ENCODE measurements around the gene SMAD5. TPM values are rescaled to one million over a fixed set of nuclear protein-coding genes. Genes with fewer than 3 reads are reported as not detected.

The SMAD5 gene
- polyA plus RNA-seq, 3 donors: 7.9 to 19.2 (median 17.3) TPM

DNA sequence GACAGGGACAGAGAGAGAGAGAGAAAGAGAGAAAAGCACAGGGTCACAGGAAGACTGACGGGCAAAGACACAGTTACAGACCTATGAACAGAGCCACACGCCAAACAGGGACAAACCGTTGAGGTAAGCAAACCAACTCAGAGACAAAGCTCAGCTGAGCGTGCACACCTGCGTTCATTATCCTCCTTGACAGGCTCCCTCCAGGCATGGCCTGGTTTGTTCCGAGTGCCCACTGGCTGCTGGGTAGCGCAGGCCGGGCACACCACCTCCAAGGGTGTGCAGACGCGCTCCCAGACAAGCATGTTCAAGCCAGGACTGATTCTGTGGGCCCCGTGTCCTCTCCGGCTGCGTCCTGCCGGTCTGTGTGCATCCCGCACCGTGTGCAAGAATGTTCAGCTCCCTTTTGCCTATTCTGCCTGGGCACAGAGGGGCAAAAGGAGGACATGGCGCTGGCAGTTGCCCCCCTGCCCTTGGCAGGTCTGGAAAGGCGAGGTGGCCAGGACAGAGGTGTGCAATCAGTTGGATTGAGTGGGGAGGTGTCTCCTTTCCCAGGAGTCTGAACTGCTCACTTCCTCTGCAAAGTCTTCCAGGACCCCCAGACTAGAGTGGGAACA lies 60.8 kb downstream of the SMAD5 start:
- WGBS (ENCODE audit: insufficient coverage): 60% methylated on average over 17 of the region's 18 CpGs
- peaks cover 36 to 63% of the 10 kb centered on the region in 2 donors for H3K27me3 ChIP-seq (ENCODE audit: control insufficient read depth in 2 of 2, insufficient read depth in 2 of 2, low read length in 2 of 2)

DNA sequence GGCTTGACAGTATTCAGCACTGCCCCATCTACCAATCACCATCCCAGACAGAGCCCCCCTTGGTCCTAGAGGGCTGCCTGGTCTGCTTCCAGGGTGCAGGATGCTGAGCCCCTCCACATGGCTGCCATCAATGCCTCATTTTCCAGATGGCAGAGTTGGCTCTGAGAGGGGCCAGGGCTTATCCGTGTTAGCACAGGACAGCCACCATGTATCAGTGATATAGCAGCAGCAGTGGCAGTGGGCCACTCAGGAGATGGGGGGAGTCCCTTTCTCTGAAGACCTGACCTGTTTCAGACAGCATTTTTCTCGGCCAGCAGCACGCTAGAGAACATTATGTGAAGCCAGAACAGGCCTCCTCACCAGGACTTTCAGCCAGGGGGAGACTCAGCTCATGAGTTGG lies 61.9 kb downstream of the SMAD5 start:
- H3K27ac Mint-ChIP-seq: no peak overlapping the region
- TF ChIP-seq, protein P1, sequence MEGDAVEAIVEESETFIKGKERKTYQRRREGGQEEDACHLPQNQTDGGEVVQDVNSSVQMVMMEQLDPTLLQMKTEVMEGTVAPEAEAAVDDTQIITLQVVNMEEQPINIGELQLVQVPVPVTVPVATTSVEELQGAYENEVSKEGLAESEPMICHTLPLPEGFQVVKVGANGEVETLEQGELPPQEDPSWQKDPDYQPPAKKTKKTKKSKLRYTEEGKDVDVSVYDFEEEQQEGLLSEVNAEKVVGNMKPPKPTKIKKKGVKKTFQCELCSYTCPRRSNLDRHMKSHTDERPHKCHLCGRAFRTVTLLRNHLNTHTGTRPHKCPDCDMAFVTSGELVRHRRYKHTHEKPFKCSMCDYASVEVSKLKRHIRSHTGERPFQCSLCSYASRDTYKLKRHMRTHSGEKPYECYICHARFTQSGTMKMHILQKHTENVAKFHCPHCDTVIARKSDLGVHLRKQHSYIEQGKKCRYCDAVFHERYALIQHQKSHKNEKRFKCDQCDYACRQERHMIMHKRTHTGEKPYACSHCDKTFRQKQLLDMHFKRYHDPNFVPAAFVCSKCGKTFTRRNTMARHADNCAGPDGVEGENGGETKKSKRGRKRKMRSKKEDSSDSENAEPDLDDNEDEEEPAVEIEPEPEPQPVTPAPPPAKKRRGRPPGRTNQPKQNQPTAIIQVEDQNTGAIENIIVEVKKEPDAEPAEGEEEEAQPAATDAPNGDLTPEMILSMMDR (IDR thresholded peaks at IDR 0.05): no peak
- H4K20me1 ChIP-seq (ENCODE audit: insufficient read depth, low read length): no peaks in the 10 kb centered on the region
- H3K9me3 ChIP-seq (replicated peaks in 1 of 2; ENCODE audit: control insufficient read depth in 1 of 2, insufficient read depth in 1 of 2, low read length in 2 of 2): peaks cover 0 to 10% of the 10 kb centered on the region in 2 donors
- no peaks in the 10 kb centered on the region for H3K36me3 Mint-ChIP-seq
- no peak overlapping the region for H3K4me2 ChIP-seq (replicated peaks; ENCODE audit: extremely low read depth, low read length, poor library complexity, severe bottlenecking)
- peaks cover 10% of the 10 kb centered on the region for H3K4me1 Mint-ChIP-seq
- H3K27me3 Mint-ChIP-seq (ENCODE audit: low read depth in 3 of 3): peaks cover 43 to 82% (median 62%) of the 10 kb centered on the region in 3 donors
- H3K4me3 ChIP-seq (replicated peaks in 1 of 3; ENCODE audit: low read depth in 2 of 3, low read length in 3 of 3): no peak overlapping the region
- no peaks in the 10 kb centered on the region for H3K36me3 ChIP-seq (replicated peaks in 1 of 2; ENCODE audit: control insufficient read depth in 1 of 2, insufficient read depth in 2 of 2, low read length in 2 of 2)
- intact Hi-C loops (cut with micrococcal nuclease): no loop called here
- no peak overlapping the region for H3K27ac ChIP-seq (ENCODE audit: low read depth in 1 of 2, low read length in 2 of 2)
- H3K27me3 ChIP-seq (ENCODE audit: control insufficient read depth in 2 of 2, insufficient read depth in 2 of 2, low read length in 2 of 2): peaks cover 33 to 60% of the 10 kb centered on the region in 2 donors
- WGBS (ENCODE audit: insufficient coverage): 100% methylated on average over 2 of the region's 3 CpGs
- no peaks in the 10 kb centered on the region for H3K79me2 ChIP-seq (ENCODE audit: insufficient read depth, low read length)
- peak overlapping the region in 1 of 2 donors; percentile 46 for H3K4me3 Mint-ChIP-seq
- no peak overlapping the region for H2AFZ ChIP-seq (ENCODE audit: insufficient read depth, low read depth, low read length, poor library complexity, severe bottlenecking)
- no peak for DNase-seq
- peaks cover 0 to 8% (median 2%) of the 10 kb centered on the region in 7 donors for H3K9me3 Mint-ChIP-seq
- H3K4me1 ChIP-seq (ENCODE audit: control insufficient read depth in 1 of 2, insufficient read depth in 2 of 2, low read length in 2 of 2): peaks cover 3 to 12% of the 10 kb centered on the region in 2 donors
- no peak overlapping the region for H3K9ac ChIP-seq (ENCODE audit: insufficient read depth, low read length, poor library complexity, severe bottlenecking)

More for the DNA sequence above, 60.8 kb downstream of the SMAD5 start:
- TF ChIP-seq, protein P1 (IDR thresholded peaks at IDR 0.05): no peak
- no peaks in the 10 kb centered on the region for H3K79me2 ChIP-seq (ENCODE audit: insufficient read depth, low read length)
- H3K4me1 ChIP-seq (ENCODE audit: control insufficient read depth in 1 of 2, insufficient read depth in 2 of 2, low read length in 2 of 2): peaks cover 3 to 12% of the 10 kb centered on the region in 2 donors
- peaks cover 0 to 10% of the 10 kb centered on the region in 2 donors for H3K9me3 ChIP-seq (replicated peaks in 1 of 2; ENCODE audit: control insufficient read depth in 1 of 2, insufficient read depth in 1 of 2, low read length in 2 of 2)
- peaks cover 49 to 78% (median 57%) of the 10 kb centered on the region in 3 donors for H3K27me3 Mint-ChIP-seq (ENCODE audit: low read depth in 3 of 3)
- intact Hi-C loops (cut with micrococcal nuclease): no loop called here
- DNase-seq: no peak
- H3K27ac ChIP-seq (ENCODE audit: low read depth in 1 of 2, low read length in 2 of 2): no peak overlapping the region
- no peaks in the 10 kb centered on the region for H4K20me1 ChIP-seq (ENCODE audit: insufficient read depth, low read length)
- no peak overlapping the region for H3K4me3 ChIP-seq (replicated peaks in 1 of 3; ENCODE audit: low read depth in 2 of 3, low read length in 3 of 3)
- H3K36me3 ChIP-seq (replicated peaks in 1 of 2; ENCODE audit: control insufficient read depth in 1 of 2, insufficient read depth in 2 of 2, low read length in 2 of 2): no peaks in the 10 kb centered on the region
- no peak overlapping the region for H2AFZ ChIP-seq (ENCODE audit: insufficient read depth, low read depth, low read length, poor library complexity, severe bottlenecking)
- H3K9me3 Mint-ChIP-seq: peaks cover 0 to 6% (median 2%) of the 10 kb centered on the region in 7 donors
- H3K9ac ChIP-seq (ENCODE audit: insufficient read depth, low read length, poor library complexity, severe bottlenecking): no peak overlapping the region
- H3K4me2 ChIP-seq (replicated peaks; ENCODE audit: extremely low read depth, low read length, poor library complexity, severe bottlenecking): no peak overlapping the region
- peak overlapping the region in 1 of 2 donors; percentile 81 for H3K4me3 Mint-ChIP-seq
- H3K27ac Mint-ChIP-seq: no peak overlapping the region
- H3K36me3 Mint-ChIP-seq: peaks cover 4 to 9% of the 10 kb centered on the region in 2 donors
- peaks cover 10% of the 10 kb centered on the region for H3K4me1 Mint-ChIP-seq

Data from CD14-positive monocyte (primary cell).